Endothelial cell (in vitro differentiated cells): ENCODE measurements around the gene SEC61A2. TPM values are rescaled to one million over a fixed set of nuclear protein-coding genes. Genes with fewer than 3 reads are reported as not detected.

Experiments used
- DNase-seq: peaks from one replicate; pipeline ENCODE4 v3.0.0; 2021; ENCODE audit warnings: low spot score
- H3K27ac Mint-ChIP-seq: one replicate; pipeline ENCODE4 v1.8.0; 2021; ENCODE audit warnings: mixed read lengths, inconsistent platforms; ENCODE audit not compliant: unreplicated experiment
- H3K27me3 Mint-ChIP-seq: one replicate; pipeline ENCODE4 v1.8.0; 2021; ENCODE audit warnings: mild to moderate bottlenecking, moderate library complexity, mixed read lengths, inconsistent platforms; ENCODE audit not compliant: unreplicated experiment
- H3K36me3 Mint-ChIP-seq: one replicate; pipeline ENCODE4 v1.8.0; 2021; ENCODE audit warnings: mild to moderate bottlenecking, low read depth, mixed read lengths, inconsistent platforms; ENCODE audit not compliant: unreplicated experiment
- H3K4me1 Mint-ChIP-seq: one replicate; pipeline ENCODE4 v1.8.0; 2021; ENCODE audit warnings: mild to moderate bottlenecking, mixed read lengths, inconsistent platforms; ENCODE audit not compliant: unreplicated experiment
- H3K4me3 Mint-ChIP-seq: one replicate; pipeline ENCODE4 v1.8.0; 2021; ENCODE audit warnings: mild to moderate bottlenecking, mixed read lengths, inconsistent platforms; ENCODE audit not compliant: unreplicated experiment
- H3K9me3 Mint-ChIP-seq: one replicate; pipeline ENCODE4 v1.8.0; 2021; ENCODE audit warnings: mixed read lengths, inconsistent platforms; ENCODE audit not compliant: unreplicated experiment
- CTCF ChIP-seq: fragments of 200-600 bp; sonication (generic); IDR thresholded peaks from one replicate; pipeline ENCODE4 v1.5.0; 2021; ENCODE audit warnings: antibody characterized with exemption; ENCODE audit not compliant: unreplicated experiment
- total RNA-seq: library from RNA; stranded (reverse); fragmentation: NEBNext Ultra II Directional; extraction: Animal tissue kit (Norgen Biotek cat#: 25700); gene quantifications from one replicate; pipeline ENCODE4 v1.2.1, GENCODE V29; 2021; ENCODE audit not compliant: unreplicated experiment

SEC61A2 gene
- total RNA-seq, 1 donor from 2014 or later, result 9.9 TPM

- no peak overlapping the region for H3K4me3 Mint-ChIP-seq
- H3K27ac Mint-ChIP-seq, result no peak overlapping the region
- H3K4me1 Mint-ChIP-seq, result no peaks in the 10 kb centered on the region
- no peaks in the 10 kb centered on the region for H3K9me3 Mint-ChIP-seq
- peaks cover 10% of the 10 kb centered on the region for H3K36me3 Mint-ChIP-seq
- TF ChIP-seq CTCF, result no peak
- DNase-seq, result no peak
- H3K27me3 Mint-ChIP-seq, result no peaks in the 10 kb centered on the region
Observed at GRCh38 chr10:12154516-12154915, 25.0 kb downstream of the SEC61A2 start.

GRCh38 chr10:12156367-12157123 lies 27.1 kb downstream of the SEC61A2 start:
- H3K36me3 Mint-ChIP-seq, result peaks cover 3% of the 10 kb centered on the region
- DNase-seq, result no peak
- no peak for TF ChIP-seq CTCF
- no peak overlapping the region for H3K27ac Mint-ChIP-seq
- no peaks in the 10 kb centered on the region for H3K4me1 Mint-ChIP-seq
- no peaks in the 10 kb centered on the region for H3K27me3 Mint-ChIP-seq
- no peaks in the 10 kb centered on the region for H3K9me3 Mint-ChIP-seq
- no peak overlapping the region for H3K4me3 Mint-ChIP-seq

- no peaks in the 10 kb centered on the region for H3K4me1 Mint-ChIP-seq
- no peak for DNase-seq
- no peaks in the 10 kb centered on the region for H3K9me3 Mint-ChIP-seq
- no peak overlapping the region for H3K27ac Mint-ChIP-seq
- no peaks in the 10 kb centered on the region for H3K27me3 Mint-ChIP-seq
- TF ChIP-seq CTCF, result no peak
- no peak overlapping the region for H3K4me3 Mint-ChIP-seq
- peaks cover 14% of the 10 kb centered on the region for H3K36me3 Mint-ChIP-seq
Observed at GRCh38 chr10:12158111-12158510, 28.6 kb downstream of the SEC61A2 start.

- peaks cover 3% of the 10 kb centered on the region for H3K4me1 Mint-ChIP-seq
- no peak overlapping the region for H3K4me3 Mint-ChIP-seq
- no peak overlapping the region for H3K27ac Mint-ChIP-seq
- no peak for DNase-seq
- H3K9me3 Mint-ChIP-seq, result no peaks in the 10 kb centered on the region
- peaks cover 14% of the 10 kb centered on the region for H3K36me3 Mint-ChIP-seq
- no peaks in the 10 kb centered on the region for H3K27me3 Mint-ChIP-seq
- TF ChIP-seq CTCF, result no peak
Observed at GRCh38 chr10:12160664-12161063, 31.2 kb downstream of the SEC61A2 start.

GRCh38 chr10:12162927-12163326 lies 33.5 kb downstream of the SEC61A2 start:
- DNase-seq, result no peak
- H3K36me3 Mint-ChIP-seq, result peaks cover 15% of the 10 kb centered on the region
- H3K9me3 Mint-ChIP-seq, result no peaks in the 10 kb centered on the region
- H3K4me1 Mint-ChIP-seq, result peaks cover 3% of the 10 kb centered on the region
- H3K27me3 Mint-ChIP-seq, result no peaks in the 10 kb centered on the region
- no peak overlapping the region for H3K27ac Mint-ChIP-seq
- H3K4me3 Mint-ChIP-seq, result no peak overlapping the region
- no peak for TF ChIP-seq CTCF
